ENCODE data around the gene ZDHHC12.

The ZDHHC12 gene

DNA sequence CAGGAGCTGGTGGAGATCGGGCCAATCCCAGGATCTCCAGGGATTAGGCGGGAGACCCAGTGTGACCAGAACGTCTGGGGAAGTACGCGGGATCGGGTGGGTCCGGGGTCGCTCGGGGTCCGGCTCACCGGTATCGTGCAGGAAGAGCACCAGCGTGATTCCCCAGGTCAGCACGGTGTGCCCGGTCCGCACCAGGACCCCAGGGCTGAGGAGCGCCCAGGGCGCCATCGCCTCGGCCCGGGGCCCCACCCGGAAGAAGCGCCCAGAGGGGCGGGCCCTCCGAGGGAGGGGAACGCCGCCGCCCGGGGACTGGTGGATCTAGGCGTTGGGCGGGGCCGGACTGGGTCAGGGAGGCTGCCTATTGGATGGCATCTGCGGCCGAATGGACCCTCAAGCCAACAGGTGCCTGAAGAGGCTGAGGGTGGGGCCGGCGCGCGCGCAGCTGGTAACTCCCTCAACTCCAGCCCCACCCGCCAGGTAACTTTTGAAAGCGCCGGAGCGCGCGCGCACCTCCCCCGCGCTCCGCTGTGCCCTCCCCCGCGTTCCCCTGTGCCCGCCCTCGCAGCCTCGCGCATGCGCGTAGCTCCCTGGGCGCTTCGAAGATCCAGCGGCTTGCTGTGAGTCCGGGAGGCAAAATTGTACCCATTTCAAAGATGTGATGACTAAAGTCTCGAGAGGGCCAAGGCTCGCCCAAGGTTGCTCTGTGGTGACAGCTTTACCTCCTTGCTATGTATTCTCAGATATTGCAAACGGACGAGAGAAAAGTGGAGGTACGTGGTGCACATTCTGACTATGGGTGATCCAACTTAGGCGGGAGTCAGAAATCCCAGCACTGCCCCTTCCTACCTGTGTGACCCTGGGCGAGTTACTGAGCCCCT is at the start of gene ZDHHC12 (continued):
- TF ChIP-seq, protein P1, sequence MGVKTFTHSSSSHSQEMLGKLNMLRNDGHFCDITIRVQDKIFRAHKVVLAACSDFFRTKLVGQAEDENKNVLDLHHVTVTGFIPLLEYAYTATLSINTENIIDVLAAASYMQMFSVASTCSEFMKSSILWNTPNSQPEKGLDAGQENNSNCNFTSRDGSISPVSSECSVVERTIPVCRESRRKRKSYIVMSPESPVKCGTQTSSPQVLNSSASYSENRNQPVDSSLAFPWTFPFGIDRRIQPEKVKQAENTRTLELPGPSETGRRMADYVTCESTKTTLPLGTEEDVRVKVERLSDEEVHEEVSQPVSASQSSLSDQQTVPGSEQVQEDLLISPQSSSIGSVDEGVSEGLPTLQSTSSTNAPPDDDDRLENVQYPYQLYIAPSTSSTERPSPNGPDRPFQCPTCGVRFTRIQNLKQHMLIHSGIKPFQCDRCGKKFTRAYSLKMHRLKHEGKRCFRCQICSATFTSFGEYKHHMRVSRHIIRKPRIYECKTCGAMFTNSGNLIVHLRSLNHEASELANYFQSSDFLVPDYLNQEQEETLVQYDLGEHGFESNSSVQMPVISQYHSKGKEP (tag by site-specific recombination; IDR thresholded peaks at IDR 0.05): no peak
- TF ChIP-seq ZNF155 (tag by site-specific recombination; IDR thresholded peaks at IDR 0.05): no peak
- no peak for TF ChIP-seq ZBTB49 (tag by site-specific recombination; IDR thresholded peaks at IDR 0.05; ENCODE audit: low read depth)
- TF ChIP-seq IKZF3 (tag by site-specific recombination; IDR thresholded peaks at IDR 0.05): no peak
- peak; percentile 95 for TF ChIP-seq ZBTB8A (tag by site-specific recombination; IDR thresholded peaks at IDR 0.05)
- no peak for TF ChIP-seq ZNF174 (tag by site-specific recombination; IDR thresholded peaks at IDR 0.05)
- TF ChIP-seq EGR2 (tag by site-specific recombination; IDR thresholded peaks at IDR 0.05; ENCODE audit: low read depth): peak; percentile 82
- peak; percentile 16; the same call in 1 of the 2 replicates for TF ChIP-seq ZNF394 (tag by site-specific recombination; IDR thresholded peaks at IDR 0.05; ENCODE audit: borderline replicate concordance)
- TF ChIP-seq ZEB2 (tag by site-specific recombination; IDR thresholded peaks at IDR 0.05): peak; percentile 73; the same call in 1 of the 2 replicates
- TF ChIP-seq, protein P2, sequence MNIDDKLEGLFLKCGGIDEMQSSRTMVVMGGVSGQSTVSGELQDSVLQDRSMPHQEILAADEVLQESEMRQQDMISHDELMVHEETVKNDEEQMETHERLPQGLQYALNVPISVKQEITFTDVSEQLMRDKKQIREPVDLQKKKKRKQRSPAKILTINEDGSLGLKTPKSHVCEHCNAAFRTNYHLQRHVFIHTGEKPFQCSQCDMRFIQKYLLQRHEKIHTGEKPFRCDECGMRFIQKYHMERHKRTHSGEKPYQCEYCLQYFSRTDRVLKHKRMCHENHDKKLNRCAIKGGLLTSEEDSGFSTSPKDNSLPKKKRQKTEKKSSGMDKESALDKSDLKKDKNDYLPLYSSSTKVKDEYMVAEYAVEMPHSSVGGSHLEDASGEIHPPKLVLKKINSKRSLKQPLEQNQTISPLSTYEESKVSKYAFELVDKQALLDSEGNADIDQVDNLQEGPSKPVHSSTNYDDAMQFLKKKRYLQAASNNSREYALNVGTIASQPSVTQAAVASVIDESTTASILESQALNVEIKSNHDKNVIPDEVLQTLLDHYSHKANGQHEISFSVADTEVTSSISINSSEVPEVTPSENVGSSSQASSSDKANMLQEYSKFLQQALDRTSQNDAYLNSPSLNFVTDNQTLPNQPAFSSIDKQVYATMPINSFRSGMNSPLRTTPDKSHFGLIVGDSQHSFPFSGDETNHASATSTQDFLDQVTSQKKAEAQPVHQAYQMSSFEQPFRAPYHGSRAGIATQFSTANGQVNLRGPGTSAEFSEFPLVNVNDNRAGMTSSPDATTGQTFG (tag by site-specific recombination; IDR thresholded peaks at IDR 0.05; ENCODE audit: borderline replicate concordance): no peak
- TF ChIP-seq HOXD13 (CRISPR knock-in tag; IDR thresholded peaks at IDR 0.05; ENCODE audit: borderline replicate concordance): no peak
- TF ChIP-seq KLF10 (tag by site-specific recombination; IDR thresholded peaks at IDR 0.05): peak; percentile 92; the same call in 1 of the 2 replicates
- TF ChIP-seq ZNF404 (tag by site-specific recombination; IDR thresholded peaks at IDR 0.05): no peak
- peak; percentile 97 for TF ChIP-seq KLF8 (tag by site-specific recombination; IDR thresholded peaks at IDR 0.05)
- TF ChIP-seq ZNF138 (tag by site-specific recombination; IDR thresholded peaks at IDR 0.05; ENCODE audit: borderline replicate concordance): no peak
- peak; percentile 24; the same call in 1 of the 2 replicates for TF ChIP-seq ZNF777 (tag by site-specific recombination; IDR thresholded peaks at IDR 0.05; ENCODE audit: borderline replicate concordance)
- peak; percentile 54; the same call in 1 of the 2 replicates for TF ChIP-seq ZNF610 (tag by site-specific recombination; IDR thresholded peaks at IDR 0.05; ENCODE audit: borderline replicate concordance)
- no peak for TF ChIP-seq TRIM28 (IDR thresholded peaks at IDR 0.05; ENCODE audit: borderline replicate concordance, low read length)
- TF ChIP-seq ZNF48 (tag by site-specific recombination; IDR thresholded peaks at IDR 0.05): no peak
- no peak for TF ChIP-seq ZNF747 (tag by site-specific recombination; IDR thresholded peaks at IDR 0.05)
- TF ChIP-seq KLF1 (tag by site-specific recombination; IDR thresholded peaks at IDR 0.05): peak; percentile 72
- TF ChIP-seq KLF9 (tag by site-specific recombination; IDR thresholded peaks at IDR 0.05; ENCODE audit: low read depth): peak; percentile 43; the same call in 1 of the 2 replicates
- no peak for TF ChIP-seq SALL2 (tag by site-specific recombination; IDR thresholded peaks at IDR 0.05; ENCODE audit: borderline replicate concordance)
- no peak for TF ChIP-seq ZNF830 (tag by site-specific recombination; IDR thresholded peaks at IDR 0.05; ENCODE audit: low read depth)
- no peak for TF ChIP-seq OSR2 (tag by site-specific recombination; IDR thresholded peaks at IDR 0.05)
- peak; percentile 9; the same call in 1 of the 2 replicates for TF ChIP-seq ZIC2 (tag by site-specific recombination; IDR thresholded peaks at IDR 0.05)
- peak; percentile 88 for TF ChIP-seq ZFHX2 (tag by site-specific recombination; conservative IDR thresholded peaks at IDR 0.05)
- TF ChIP-seq ZNF132 (tag by site-specific recombination; IDR thresholded peaks at IDR 0.05; ENCODE audit: borderline replicate concordance): no peak
- TF ChIP-seq ZNF654 (tag by site-specific recombination; IDR thresholded peaks at IDR 0.05; ENCODE audit: low read depth): 0 out of 2 replicates have a peak, but pooled peaks have one; percentile 4
- no peak for TF ChIP-seq ZNF596 (tag by site-specific recombination; IDR thresholded peaks at IDR 0.05)
- TF ChIP-seq, protein P3, sequence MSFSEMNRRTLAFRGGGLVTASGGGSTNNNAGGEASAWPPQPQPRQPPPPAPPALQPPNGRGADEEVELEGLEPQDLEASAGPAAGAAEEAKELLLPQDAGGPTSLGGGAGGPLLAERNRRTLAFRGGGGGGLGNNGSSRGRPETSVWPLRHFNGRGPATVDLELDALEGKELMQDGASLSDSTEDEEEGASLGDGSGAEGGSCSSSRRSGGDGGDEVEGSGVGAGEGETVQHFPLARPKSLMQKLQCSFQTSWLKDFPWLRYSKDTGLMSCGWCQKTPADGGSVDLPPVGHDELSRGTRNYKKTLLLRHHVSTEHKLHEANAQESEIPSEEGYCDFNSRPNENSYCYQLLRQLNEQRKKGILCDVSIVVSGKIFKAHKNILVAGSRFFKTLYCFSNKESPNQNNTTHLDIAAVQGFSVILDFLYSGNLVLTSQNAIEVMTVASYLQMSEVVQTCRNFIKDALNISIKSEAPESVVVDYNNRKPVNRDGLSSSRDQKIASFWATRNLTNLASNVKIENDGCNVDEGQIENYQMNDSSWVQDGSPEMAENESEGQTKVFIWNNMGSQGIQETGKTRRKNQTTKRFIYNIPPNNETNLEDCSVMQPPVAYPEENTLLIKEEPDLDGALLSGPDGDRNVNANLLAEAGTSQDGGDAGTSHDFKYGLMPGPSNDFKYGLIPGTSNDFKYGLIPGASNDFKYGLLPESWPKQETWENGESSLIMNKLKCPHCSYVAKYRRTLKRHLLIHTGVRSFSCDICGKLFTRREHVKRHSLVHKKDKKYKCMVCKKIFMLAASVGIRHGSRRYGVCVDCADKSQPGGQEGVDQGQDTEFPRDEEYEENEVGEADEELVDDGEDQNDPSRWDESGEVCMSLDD (tag by site-specific recombination; IDR thresholded peaks at IDR 0.05): peak; percentile 56; the same call in 1 of the 2 replicates

All from HEK293 (cell line).